NCI-H1930 (cell line): Measurements from ENCODE around the gene PEAR1.

Source experiments
- DNase-seq, 2 experiments: peaks; one replicate each; lab custom pipeline; 2025; lab: John Stamatoyannopoulos, UW

PEAR1 gene

GRCh38 chr1:156901966-156902915 is 8.7 kb downstream of the PEAR1 start:
- DNase-seq = no peak

GRCh38 chr1:156903328-156904091 is 10.0 kb downstream of the PEAR1 start:
- DNase-seq = no peak

- DNase-seq = no peak
These were observed 10.9 kb downstream of the PEAR1 start for GRCh38 chr1:156904187-156904959.

- no peak for DNase-seq
These were observed 11.7 kb downstream of the PEAR1 start for GRCh38 chr1:156905176-156905575.

DNA sequence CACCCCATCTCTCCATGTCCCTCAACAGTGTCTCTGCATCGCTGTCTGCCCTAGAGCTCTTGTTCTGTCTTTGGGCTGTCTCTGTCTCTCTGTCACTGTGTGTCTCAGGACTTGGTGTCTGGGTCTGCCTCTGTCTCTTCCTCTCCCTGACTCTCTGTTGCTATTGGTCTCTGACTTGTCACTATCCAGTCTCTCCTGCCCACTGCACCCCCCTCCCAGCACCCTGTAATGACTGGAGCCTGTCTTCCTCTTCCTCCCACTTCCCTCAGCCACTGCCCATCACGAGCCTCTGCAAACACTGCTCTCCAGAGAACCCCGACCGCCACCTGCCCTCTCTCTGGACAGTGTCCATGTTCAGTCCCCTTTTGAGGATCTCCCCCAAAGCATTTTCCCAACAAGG is 12.1 kb downstream of the PEAR1 start:
- DNase-seq = no peak

GRCh38 chr1:156906206-156906906 is 12.8 kb downstream of the PEAR1 start:
- DNase-seq = no peak

GRCh38 chr1:156908541-156908940 is 15.0 kb downstream of the PEAR1 start:
- no peak for DNase-seq

DNA sequence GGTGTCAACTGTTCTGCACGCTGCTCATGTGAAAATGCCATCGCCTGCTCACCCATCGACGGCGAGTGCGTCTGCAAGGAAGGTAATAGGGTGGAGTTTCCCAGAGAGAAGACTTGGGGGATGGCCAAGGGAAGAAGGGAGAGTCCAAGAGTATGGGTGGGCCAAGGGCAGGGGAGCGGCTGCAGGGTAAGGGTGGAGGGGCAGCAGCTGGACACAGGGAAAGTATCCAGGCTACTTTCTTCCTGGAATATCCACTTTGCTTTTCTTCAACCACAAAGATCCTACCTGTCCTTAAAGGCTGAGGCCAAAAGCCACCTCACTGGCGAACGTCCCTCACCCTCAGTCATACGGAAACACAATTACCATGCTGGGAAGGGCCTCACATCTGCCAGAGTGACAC is 15.4 kb downstream of the PEAR1 start:
- DNase-seq = no peak

DNA sequence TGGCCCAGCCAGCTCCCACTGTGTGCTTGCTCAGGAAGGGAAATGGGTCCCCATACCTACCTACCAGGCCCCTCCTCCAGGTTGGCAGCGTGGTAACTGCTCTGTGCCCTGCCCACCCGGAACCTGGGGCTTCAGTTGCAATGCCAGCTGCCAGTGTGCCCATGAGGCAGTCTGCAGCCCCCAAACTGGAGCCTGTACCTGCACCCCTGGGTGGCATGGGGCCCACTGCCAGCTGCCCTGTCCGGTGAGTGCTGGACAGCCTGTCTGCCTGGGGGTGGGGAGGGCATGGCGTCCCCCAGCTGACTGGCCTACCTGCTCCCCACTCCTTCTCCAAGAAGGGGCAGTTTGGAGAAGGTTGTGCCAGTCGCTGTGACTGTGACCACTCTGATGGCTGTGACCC is 16.2 kb downstream of the PEAR1 start:
- no peak for DNase-seq

GRCh38 chr1:156910309-156910782 is 16.8 kb downstream of the PEAR1 start:
- DNase-seq = no peak

DNA sequence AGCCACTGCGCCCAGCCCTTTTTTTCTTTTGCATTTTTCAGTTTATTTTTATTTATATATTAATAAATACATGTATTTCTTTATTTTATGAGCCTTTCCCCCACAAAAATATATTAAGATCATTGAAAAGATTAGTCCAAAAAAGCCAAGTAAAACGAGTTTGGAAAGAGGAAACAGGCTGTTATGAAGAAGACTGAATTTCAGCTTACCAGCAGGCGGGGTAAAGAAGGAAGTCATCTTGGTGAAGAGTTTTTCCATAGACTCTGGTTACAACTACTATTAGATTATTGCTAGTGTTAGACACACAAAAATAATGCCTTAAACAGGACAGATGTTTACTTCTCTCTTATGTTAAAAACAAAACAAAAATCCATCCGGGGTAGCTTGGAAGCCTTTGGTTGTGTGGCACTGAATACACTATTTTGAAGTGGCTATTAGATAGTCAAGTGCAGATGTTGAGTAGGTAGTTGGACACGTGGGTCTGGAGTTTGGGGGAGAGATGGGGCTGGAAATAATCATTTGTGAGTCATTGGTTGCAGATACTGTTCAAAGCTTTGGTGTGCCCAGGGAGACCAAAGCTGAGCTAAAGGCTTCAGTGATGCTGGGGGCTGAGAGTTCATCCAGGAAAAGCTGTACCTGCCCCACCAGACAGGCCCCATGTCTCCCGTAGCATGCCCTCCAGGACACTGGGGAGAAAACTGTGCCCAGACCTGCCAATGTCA is 18.2 kb downstream of the PEAR1 start:
- DNase-seq = no peak

DNA sequence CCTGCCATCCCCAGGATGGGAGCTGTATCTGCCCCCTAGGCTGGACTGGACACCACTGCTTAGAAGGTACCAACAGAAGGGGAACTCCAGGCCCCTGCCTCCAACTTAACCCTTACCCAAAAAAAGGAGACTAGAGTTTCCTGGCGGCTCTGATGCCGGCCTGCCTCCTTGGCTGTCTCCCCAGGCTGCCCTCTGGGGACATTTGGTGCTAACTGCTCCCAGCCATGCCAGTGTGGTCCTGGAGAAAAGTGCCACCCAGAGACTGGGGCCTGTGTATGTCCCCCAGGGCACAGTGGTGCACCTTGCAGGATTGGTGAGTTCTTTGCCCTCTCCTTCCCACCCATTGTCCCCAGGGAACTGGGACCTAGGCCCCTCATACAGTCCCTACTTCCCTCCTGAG is 18.8 kb downstream of the PEAR1 start:
- DNase-seq = no peak

DNA sequence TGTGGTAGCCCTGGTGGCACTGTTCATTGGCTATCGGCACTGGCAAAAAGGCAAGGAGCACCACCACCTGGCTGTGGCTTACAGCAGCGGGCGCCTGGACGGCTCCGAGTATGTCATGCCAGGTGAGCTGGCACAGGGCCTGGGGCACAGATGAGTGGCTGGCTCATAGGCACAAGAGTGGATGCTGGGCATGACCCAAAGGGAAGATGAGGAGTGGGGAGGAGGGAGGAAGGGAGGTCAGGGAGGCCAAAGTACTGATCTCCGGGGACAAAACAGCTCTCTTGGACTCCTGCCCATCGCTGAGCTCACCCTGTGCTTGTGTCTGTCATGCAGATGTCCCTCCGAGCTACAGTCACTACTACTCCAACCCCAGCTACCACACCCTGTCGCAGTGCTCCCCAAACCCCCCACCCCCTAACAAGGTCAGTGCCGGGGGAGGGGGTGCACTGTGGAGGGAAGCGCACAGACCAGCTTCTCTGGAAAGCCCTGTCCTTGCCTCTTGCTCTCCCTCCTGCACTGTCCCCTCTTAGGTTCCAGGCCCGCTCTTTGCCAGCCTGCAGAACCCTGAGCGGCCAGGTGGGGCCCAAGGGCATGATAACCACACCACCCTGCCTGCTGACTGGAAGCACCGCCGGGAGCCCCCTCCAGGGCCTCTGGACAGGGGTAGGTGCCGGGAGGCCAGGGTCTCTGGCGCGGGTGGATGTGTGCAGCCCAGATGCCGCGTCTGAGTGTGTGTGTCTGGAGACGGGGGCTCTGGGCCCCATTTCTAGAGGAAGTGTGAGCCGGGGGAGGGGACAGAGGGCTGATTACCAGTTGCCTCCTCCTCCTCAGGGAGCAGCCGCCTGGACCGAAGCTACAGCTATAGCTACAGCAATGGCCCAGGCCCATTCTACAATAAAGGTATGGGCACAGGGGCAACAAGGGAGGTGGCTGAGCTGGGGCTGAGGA is 19.6 kb downstream of the PEAR1 start:
- no peak for DNase-seq

DNA sequence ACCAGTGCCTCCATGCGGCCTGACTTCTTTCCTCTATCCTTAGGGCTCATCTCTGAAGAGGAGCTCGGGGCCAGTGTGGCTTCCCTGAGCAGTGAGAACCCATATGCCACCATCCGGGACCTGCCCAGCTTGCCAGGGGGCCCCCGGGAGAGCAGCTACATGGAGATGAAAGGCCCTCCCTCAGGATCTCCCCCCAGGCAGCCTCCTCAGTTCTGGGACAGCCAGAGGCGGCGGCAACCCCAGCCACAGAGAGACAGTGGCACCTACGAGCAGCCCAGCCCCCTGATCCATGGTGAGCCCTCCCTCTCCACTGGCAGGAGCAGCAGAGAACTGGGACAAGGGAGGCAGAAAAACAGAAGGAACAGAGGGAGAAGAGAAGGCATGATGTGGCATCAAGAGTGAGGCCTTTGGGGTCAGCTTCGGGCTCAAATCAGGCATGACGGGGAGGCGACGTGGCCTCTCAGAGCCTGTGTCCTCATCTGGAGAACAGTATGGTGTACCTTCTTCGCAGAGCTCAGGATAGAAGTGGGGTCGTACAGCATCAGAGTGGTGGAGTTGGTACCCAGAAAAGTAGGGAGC is 20.4 kb downstream of the PEAR1 start:
- no peak for DNase-seq

DNA sequence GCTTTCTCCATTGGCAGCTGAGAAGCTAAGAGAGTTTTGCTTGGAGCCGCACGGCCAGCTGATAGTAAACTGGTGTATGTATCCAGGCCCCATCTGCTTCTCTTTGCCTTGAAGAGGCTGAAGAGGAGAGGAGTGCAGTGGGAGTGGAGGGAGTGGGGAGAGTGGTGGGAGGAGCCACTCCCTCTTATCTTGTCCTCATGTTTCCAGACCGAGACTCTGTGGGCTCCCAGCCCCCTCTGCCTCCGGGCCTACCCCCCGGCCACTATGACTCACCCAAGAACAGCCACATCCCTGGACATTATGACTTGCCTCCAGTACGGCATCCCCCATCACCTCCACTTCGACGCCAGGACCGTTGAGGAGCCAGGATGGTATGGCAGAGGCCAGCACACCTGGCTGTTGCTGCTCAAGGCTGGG is 20.9 kb downstream of the PEAR1 start:
- DNase-seq = no peak

- DNase-seq = peak; percentile 66 to 77
These were observed 26.9 kb downstream of the PEAR1 start, which contains the start of gene LRRC71 for GRCh38 chr1:156920233-156921052. Gene LRRC71 (plus strand): TSS chr1:156920632. CDS start chr1:156920804, 172 bp downstream.

DNA sequence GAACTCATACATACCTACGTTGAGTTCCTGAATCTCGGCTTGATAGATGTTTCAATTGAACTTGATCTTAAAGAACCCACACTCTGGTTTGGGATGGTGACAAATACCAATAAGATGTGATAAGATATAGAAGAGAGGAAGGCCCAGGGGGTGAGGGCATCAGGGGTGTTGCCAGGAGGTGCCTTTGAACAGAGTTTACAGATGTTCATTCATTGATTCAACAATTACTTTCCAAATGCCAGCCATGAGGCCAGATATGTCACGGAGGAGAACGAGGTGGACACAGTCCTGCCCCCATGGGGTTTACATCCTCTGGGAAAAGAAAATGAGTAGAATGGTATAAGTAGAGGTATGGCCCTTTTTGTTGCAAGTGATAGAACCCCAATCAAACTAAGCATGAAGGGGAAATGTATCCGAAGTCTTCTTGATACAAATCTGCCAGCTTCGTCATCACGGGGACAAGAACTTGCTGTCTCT is 27.6 kb downstream of the PEAR1 start:
- no peak for DNase-seq

DNA sequence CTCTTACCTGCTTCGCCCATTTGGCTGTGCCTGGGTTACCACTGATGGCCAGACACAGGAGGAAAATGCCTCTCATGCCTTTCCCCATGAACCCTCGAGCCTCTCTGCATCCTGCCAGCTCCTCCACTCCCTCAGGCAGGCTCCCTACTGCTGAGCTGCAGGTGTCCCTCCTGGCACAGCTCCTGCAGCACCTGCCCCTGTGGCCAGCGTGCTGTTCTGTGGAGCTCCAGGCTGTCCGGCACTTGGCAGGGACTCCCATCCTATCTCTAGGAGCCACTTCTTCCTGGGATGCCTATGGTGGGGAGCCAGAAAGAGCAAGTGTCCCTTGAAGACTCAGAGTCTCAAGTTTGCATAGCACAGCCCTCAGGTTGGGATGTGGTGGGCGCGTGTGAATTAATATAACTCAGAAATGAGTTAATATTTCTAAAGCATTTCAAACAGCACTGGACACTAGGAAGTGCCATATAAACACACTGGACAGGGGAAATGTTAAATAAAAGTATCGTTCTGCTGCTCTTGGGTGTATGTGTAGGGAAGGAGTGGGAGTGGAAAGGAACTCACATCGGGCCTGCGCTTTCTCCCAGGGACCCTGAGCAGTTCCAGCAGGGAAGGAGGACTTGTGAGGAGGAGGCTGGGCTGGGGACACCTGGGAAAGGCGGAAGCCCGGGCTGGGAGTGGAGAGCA is 29.6 kb downstream of the PEAR1 start:
- no peak for DNase-seq
